ENCODE results near the gene DUSP9.

The DUSP9 gene

DNA sequence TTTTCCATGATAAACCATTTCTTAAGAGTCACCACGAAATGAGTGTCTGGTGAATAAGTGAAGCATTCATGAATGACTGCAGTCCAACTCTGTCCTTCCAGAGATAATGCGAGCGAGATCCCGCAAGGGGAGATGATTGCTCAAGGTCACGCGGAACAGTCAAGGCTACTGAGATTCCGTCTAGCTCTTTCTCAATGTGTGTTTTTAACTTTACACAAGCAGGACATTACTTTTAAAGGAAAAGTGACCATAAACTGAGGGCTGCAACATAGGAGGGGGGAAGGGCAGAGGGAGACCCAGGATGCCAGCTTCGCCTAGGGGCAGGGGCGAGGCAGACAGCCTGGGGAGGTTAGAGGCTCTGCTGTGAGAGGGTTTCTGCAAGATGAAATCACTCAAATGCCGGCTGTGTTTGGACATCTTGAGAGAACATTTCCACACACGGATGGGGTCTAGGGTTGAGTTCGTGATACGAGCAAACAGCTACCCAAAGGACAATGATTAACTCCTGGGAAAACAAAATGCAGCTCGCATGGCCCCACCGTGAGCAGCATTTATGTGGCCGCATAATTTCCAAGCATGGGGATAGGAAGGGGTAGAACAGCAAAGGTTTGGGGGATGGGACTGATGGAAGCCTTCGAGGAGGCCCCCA is 24.2 kb upstream of the DUSP9 start:
- DNase-seq = no peak

DNA sequence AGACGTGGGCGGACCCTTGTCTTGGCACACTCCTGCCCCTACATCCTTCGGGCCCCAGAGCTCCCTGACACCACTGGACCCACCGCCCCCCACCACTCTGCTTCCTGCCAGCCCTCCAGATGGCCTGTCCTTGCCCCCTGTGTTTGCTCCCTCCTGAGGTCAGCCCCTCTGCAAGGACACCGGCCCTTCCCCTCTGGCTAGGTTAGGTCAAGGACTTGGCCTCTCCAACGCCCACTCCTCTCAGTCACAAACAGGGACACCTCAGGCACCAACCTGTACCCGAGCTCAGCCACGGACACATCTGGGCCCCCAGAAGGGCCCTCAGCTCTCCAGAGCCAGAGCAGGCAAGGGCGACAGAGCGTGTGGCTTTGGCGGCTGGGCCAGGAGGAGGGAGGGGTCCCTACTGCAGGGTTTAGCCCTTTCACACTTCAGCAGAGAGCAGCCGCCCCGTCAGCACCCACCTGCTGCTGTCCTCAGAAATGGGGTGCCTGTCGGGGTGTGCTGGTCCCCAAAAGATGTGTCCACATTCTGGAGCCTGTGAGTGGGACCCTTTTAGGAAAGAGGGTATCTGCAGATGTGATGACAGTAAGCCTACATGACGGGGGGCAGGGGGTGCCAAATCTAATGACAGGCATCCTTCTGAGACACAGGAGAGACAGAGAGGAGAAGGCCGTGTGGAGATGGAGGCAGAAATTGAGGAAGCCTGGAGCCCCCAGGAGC is 23.5 kb upstream of the DUSP9 start:
- no peak for DNase-seq

DNA sequence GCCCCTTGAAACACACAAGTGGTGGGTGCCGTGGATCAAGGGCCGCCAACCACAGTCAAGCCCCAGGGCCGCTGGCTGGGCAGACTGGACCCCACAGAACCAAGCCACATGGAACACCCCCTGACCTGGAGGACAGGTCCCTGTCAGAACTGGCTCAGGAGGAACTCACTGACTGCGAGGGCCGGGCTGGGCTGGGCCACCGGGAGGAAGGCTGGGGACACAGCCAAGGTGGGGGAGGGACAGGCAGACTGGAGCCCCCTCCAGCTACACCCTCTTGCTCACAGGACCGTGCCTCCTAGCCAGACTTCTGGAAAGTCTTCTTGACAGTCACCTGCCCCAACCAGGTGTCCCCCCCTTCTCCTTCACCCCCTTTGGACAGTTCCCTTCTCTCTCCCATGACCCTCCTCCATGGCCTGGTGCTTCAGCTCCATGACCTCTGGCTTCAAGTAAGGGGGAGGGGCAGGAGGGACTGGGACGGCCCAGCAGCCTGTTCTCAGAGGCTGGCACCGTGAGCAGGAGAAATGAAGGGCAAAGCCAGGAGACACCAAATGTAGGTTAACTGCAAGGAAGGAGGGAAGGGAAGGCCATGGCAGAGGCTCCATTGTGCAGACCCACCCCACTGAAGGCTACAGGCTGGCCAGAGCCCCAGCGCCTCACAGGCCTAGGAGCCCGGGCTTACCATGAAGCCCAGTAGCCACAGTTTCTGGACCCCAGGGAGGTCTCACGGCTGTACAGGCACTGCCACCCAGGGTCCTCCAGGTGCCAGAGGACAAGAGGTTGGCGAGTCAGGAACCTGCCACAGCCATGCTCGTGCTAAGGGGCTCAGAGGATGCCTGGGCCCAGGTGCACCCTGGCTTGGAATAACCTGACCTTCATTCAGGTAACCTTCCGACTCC is 22.6 kb upstream of the DUSP9 start:
- DNase-seq = no peak

DNA sequence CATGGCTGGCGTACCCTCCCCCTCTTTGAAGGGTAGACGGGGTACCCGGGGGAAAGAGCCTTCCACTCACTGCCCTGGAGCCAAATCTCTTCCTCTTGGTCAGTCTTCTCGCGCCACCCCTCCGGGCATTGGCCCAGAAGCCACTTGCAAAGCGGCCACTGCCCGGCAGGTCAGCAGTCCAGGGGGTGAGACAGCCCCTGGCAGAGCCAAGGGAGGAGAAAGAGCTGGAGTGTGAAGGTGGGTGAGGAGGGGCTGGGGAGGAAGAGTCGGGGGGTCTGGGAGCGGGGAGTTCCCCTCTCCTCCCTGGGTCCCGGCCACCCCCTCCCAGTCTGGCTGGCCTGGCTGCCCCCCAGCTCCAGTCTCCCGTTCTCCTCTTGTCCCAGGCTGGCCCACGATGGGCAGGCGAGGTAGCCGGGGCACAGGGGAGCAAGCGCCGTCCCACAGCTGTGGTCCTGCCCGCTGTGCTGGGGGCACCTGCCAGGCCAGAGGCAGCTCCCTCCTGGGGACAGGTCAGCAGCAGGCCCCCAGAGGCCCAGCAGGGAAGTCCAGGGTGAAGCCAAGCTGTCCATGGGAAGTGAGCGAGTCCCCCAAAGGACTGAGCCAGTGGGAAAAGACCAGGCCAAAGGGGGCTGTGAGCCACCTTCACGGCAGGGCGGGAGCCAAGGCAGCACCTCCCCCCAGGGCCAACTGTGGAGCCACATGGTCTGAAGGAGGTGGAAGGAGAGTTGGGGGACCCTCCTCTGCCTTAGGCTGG is 21.6 kb upstream of the DUSP9 start:
- no peak for DNase-seq

DNA sequence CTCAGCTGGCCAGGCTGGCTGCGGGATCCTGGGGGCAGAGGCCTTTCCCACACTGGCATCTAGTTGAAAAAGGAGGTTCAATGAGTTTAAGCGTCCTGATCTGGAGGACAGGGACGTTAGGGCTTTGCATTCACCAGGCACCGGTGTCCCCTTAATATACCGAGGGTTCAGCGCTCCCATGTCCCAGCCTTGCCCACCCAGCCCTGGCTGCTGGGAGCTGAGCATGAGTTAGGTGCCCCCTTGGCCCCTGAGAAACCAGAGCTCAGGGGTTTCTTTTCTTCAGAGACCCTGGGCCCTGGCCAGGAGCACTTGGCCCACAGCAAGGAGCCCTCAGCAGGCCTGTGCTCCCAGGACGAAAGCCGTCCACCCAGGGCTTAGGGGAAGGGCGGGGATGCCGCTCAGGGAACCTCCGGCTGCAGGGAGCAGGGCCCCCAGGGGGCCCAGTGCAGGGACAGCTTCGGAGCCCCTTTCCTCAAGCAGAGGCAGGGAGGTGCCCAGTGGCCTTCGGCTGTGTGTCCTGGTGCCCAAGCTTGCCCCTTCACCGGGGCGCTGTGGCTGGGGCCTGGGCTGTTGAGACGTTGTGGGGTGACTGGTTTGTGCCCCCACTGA is 20.9 kb upstream of the DUSP9 start:
- DNase-seq = no peak

DNA sequence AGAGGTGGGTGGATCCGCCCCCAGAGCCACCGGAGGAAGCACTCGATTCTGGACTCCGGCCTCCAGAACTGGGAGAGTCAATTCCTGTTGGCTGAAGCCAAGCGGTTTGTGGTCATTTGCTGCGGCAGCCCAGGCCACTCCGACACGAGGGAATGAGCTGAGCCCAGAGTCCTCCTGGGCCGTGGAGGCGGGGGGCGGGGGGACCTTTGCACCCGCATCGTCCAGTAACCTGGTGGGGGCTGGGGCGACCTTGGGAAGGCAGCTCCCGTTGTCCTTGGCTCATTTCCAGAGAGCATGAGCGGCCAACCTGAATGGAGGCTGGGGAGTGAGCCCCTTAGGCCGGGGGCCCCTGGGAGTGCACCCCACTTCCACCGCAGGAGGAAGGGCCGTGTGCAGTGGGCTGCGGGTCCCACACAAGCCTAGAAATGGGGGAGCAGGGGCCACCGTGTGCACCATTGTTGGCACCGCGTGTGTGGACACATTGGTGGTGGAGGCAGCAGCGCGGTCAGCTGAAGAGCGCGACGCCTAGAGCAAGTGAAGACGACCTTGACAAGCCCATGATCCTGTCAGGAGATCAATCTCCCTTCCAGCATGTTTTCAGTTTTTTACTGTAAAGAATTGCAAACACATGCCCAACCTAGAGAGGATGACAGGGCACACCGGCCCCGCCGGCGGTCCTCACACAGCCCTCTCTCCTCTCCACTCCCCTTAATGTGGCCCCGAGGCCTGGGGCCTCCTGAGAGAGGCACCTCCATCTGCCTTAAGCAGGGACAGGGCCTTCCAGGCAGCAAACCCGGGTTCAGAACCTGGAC is 19.9 kb upstream of the DUSP9 start:
- no peak for DNase-seq

DNA sequence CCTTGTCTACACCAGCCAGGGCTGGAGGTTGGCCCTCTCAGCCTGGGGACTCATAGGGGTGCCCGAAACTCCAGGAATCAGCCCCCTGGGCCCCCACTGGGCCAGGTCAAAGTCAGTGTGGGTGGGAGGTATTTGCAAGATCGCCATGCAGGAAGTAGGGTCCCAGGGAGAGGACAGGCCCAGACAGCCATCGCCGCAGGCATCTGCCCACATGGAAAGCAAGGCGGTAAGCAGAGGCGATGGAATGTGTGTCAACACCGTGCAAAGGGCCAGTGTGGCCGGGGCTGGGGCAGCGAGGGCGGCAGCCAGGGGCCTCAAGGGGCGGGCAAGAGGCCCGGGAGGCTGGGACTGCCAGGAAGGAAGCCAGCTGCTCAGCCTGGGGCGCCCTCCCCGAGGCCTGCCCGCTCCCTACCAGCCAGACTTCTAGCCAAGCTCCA is 19.3 kb upstream of the DUSP9 start:
- DNase-seq = no peak

DNA sequence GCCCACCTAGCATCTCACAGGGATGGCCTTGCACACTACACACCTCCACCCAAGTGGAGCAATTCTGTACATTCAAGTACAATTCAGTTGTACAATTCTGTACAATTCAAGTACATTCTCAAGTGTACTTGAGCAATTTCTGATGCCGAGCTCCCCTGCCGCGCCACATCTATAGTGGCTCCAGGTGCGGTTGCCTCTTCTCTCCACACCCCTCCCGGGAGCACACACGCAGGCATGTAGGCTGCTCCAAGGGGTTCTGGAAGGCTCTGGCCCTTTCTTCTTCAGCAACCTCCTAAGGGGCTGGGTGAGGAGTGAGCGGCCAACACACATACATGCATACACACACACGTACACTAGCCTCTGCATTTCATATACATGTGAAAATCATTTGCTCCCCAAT is 18.9 kb upstream of the DUSP9 start:
- no peak for DNase-seq

DNA sequence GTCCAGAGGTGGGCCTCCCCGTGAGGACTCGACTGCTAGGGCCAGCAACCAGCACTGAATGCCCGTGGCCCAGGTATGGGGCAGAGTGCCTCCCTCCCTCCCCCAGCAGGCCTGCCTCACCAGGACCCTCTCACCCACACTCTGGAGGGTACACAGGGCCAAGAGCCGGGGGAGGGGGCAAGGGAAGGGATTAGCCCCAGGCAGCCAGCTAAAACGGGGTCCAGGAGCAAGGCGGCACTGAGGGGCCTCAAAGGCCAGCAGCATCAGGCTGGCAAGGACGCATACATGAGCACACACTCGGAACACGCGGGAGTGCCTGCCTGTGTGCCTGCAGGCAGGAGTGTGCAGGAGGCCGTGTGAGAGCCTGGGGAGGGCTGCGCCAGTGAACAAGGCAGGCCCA is 18.3 kb upstream of the DUSP9 start:
- DNase-seq = no peak

DNA sequence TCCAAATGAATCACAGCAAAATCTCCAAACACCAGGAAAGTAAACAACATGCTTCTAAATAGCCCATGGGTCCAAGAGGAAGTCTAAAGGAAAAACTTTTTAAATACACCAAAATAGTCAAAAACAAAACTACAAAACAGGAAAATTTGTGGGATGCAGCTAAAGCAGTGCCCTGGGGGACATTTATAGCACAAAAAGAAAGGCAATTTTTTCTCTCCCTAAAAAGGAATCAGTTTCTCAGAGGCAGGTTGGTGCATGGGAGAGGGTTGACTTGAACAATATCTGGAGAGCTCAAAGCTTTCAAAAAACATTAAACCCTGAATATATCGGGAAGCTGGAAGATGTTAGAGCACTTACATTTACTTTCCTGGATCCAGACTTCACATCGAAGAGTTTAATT is 15.7 kb upstream of the DUSP9 start:
- no peak for DNase-seq

DNA sequence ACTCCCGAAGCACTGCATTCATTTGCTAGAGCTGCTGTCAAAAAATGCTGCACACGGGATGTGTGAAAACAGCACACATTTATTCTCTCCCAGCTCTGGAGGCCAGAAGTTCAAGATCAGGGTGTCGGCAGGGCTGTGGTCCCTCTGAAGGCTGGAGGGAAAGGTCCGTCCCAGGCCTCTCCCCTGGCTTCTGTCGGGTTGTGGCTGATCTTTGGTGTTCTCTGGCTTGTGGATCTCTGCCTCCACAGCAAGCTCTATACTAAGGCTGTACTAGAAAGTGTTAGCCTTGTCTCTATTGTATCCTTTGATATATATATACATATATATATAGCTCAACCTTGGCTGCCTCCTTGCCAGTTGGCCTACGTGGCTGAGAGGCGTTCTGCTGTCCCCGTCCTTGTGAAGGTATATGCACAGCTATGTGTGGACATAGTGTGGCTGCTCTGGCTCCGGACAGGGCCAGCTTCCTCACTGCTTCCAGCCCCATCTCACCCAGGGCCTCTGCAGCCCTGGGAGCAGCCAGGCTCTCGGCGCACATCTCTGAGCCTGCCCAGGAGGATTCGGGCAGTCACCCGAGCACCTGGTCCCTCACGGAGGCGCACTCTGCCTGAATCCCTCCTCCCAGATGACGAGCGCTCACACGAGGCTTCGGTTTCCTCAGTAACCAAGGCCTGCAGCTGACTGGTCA is 15.0 kb upstream of the DUSP9 start:
- no peak for DNase-seq

DNA sequence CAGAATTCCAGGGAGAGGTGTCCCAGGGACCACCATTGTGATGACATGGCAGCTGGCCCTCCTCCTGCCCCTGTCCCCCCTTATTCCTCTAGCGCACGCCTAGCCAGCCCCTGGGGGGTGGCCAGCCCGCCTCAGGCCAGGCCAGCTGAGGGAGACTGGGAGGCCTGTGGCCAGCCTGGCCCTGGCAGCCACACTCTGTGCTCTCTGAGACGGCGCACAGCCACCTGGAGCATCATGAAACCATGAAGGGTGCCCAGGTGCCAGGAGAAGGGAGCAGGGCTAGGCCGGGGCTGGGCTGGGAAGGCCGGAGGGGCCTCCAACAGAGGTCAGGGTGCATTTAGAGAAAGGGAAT is 14.4 kb upstream of the DUSP9 start:
- DNase-seq = no peak

DNA sequence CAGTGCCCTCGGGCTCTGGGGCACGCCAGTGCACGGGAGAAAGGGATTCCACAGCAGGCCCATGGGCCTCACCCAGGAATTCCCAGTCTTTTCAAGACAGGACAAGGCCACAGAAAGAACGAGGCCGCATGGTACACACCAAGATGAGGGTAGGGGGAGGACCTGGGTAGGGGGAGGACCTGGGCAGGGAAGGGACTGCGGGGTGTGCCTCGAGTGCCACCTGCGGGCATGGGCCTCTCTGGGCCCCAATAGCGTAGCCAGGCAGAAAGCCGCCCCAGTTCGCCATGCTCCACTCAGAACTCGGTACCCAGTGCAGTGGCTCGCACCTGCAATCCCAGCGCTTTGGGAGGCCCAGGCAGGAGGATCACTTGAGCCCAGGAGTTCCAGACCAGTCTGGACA is 14.0 kb upstream of the DUSP9 start:
- no peak for DNase-seq

DNA sequence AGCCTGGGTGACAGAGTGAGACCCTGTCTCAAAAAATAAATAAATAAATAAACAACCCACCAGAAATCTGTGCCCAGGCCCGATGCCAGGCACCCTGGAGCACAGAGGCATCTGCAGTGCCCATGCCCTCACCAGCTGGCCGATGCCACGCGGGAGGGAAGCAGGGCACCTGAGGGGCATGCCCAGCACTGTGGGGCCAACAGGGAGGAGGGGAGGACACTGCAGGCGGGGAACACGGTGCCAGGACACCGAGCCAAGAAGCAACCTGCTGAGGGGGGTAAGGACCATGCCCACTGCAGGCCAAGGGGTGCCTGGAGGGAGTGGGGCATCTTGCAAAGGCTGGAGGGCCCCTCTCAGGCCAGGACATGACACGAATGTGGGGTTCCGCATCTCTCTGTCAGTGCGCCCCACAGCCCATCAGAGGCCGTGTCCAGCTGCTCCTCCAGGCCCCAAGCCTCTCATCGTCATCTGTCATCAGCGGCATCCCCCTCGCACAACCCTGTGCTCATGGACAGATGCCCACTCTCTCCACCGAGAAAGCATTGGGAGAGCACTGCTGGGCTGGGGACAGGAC is 13.3 kb upstream of the DUSP9 start:
- no peak for DNase-seq

DNA sequence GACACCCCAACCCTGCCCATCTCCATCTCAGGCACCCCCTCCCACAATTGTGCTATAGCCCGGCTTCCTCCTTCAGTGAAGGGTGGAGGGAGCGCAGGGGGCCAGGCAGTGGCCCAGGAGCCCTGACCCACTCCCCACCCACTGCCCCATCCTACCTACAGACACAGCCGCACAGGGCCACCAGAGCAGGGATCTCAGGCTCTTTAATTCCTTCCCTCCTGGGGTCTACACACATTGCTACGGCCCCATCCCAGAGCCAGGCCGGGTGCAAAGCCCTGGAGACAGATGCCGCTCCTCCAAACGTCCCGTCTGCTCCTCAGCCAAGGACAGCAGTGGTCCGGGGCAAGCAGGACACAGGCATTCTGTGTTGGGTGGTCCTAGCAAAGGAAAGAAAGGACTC is 12.8 kb upstream of the DUSP9 start:
- DNase-seq = no peak

DNA sequence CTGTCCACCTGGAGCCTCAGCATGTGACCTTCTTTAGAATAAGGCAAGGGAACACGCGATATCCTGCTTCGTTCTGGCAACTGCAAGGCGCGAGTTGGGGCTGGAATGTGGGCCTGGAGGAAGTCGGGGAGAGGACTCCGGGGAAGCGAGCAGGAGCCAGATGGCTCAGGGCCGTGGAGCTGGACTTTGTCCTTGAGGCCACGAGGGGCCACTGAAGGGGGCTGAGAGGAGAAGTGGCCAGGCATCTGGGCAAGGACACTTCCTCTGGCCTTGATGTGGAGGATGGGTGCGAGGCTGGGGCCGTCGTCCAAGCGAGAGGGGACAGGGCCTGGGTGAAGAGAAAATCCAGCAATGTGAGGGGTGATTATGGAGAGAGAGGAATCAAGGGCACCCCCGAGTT is 12.2 kb upstream of the DUSP9 start:
- no peak for DNase-seq

DNA sequence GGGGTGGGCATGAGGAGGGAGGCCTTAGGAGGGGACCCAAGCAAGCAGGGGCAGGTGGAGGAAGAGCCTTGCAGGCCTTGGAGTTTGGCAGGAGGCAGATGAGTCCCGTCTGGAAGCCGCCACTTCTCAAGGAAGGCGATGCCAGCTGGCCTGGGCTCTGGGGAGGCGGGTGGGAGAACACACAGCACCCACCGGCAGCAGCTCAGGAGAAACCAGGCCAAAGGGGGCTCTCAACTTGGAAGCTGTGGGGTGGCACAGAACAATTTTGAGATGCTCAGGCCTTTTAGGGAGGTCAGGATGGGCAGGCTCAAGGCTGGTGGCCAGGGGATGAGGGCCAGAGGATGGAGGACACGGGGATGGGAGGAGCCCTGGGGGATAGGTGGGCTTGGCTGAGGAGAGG is 11.6 kb upstream of the DUSP9 start:
- no peak for DNase-seq

DNA sequence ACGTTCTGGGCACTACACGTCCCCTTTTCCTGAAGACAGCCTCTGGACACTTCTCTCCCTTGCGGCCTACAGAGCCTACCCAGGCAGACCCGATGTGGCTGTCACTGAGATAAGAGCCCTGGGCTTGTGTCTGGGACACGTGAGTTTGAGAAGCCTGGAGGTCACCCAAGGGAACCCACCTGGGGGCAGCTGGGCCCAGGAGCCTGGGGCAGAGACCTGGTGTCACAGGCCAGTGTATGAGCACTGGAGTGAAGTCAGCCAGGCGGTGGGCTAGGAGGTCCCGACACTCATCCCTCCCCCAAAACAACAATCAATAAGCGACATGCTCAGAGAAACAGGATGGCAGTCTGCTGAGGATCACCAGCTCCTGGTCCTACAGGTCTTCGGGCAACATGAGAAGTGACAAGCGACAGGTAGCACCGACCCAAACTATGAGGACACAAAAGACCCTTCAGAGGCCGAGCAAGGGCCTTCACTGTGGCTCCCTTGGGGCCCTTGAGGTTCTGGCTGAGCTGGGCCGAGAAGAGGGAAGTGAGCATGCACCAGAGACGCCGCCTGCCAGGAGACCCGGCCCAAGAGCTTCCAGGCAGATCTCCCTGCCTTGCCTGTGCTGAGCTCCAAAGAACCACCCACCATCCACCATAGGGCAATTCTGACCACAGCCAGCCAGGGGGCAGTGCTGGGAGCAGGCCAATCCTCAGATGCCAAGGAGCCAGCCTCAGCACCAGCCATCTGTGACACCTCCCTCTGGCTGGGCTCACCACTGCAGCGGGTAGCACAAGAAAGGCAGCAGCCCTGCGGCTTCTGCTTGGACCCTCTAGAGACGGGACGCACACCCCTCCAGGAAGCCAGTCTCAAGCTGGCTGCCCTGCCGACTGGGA is 11.0 kb upstream of the DUSP9 start:
- DNase-seq = no peak

DNA sequence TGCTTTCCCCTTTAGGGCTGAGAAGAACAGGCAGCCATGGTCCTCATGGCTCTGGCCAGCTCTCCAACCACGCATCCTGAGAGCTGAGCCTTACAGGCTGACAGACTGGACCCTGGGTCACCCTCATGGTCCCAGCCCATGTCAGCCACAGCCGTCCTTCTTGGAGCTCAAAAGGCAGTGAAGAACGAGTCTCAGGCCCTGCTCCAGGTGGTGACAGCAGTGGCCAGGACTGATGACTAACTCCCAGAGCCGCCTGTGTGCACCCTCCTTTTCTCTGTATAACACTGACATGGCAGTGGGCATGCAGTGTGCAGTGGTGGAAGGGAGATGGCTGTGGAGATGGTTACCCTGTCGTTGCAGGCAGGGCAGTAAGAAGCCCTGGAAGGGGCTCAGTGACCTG is 10.3 kb upstream of the DUSP9 start:
- DNase-seq = no peak

All from stimulated activated CD4-positive, alpha-beta T cell treated with anti-CD3 and anti-CD28 coated beads, Interleukin-12 subunit alpha, Interleukin-12 subunit beta, amount 100 ng/mL, for 4 hours (primary cell).